HEK293 (cell line): ENCODE data around the gene MYO5C.

ENCODE experiments used
- CTCF ChIA-PET: fragments of 350-600 bp; formaldehyde crosslinking; extraction: SDS; loops from one replicate; lab custom pipeline; 2021; ENCODE audit warnings: antibody characterized with exemption; lab: Yijun Ruan, JAX
- POLR2A ChIA-PET: fragments of 300-600 bp; formaldehyde crosslinking; extraction: SDS; loops from one replicate; lab custom pipeline; 2020; ENCODE audit warnings: antibody characterized with exemption, inconsistent platforms; lab: Yijun Ruan, JAX
- H3K27ac ChIP-seq: fragments of 200-500 bp; sonication (Bioruptor generic); 2 replicates; pipeline ENCODE4 v1.5.1; 2014; ENCODE audit warnings: low read depth, low read length, control low read depth, inconsistent platforms; ENCODE audit errors: extremely low read depth
- H3K36me3 ChIP-seq, 2 experiments: fragments of 200-500 bp in 1 of 2; sonication (Bioruptor generic) in 1 of 2; 1 replicate in 1 of 2; 2 replicates in 1 of 2; pipeline ENCODE4 v1.5.1; 2014 to 2017; ENCODE audit warnings: inconsistent platforms in 2 of 2, low read length in 2 of 2; ENCODE audit not compliant: control insufficient read depth in 2 of 2, insufficient read depth in 1 of 2
- H3K4me1 ChIP-seq: fragments of 200-500 bp; sonication (Bioruptor generic); 2 replicates; pipeline ENCODE4 v1.5.1; 2014; ENCODE audit warnings: mild to moderate bottlenecking, low read length, inconsistent platforms; ENCODE audit not compliant: control insufficient read depth, insufficient read depth
- H3K4me3 ChIP-seq: 2 replicates; pipeline ENCODE4 v1.5.1; 2011; ENCODE audit warnings: low read depth, mild to moderate bottlenecking, control low read depth, low read length, moderate library complexity
- H3K9me3 ChIP-seq: fragments of 200-500 bp; sonication (Bioruptor generic); 2 replicates; pipeline ENCODE4 v1.5.1; 2014; ENCODE audit warnings: low read depth, low read length, inconsistent platforms; ENCODE audit not compliant: control insufficient read depth, insufficient read depth
- GLI4 ChIP-seq: fragments of 450-650 bp; formaldehyde crosslinking; IDR thresholded peaks from 2 replicates; pipeline ENCODE4 v1.5.1; 2016; ENCODE audit warnings: missing biosample characterization, missing genetic modification characterization
- TCF7L2 ChIP-seq: IDR thresholded peaks from 2 replicates; pipeline ENCODE4 v1.6.1; 2011; ENCODE audit warnings: low read depth, mild to moderate bottlenecking, inconsistent platforms, low read length, moderate library complexity, borderline replicate concordance
- ZBTB1 ChIP-seq: fragments of 450-650 bp; formaldehyde crosslinking; IDR thresholded peaks from 2 replicates; pipeline ENCODE4 v1.5.1; 2016; ENCODE audit warnings: missing biosample characterization, missing genetic modification characterization
- ZBTB11 ChIP-seq: fragments of 450-650 bp; formaldehyde crosslinking; conservative IDR thresholded peaks from 2 replicates; pipeline ENCODE4 v1.5.1; 2016; ENCODE audit warnings: low read depth, missing biosample characterization, missing genetic modification characterization
- ZFP37 ChIP-seq: fragments of 450-650 bp; formaldehyde crosslinking; IDR thresholded peaks from 2 replicates; pipeline ENCODE4 v1.5.1; 2016; ENCODE audit warnings: missing biosample characterization, missing genetic modification characterization
- ZFP69B ChIP-seq: fragments of 450-650 bp; formaldehyde crosslinking; IDR thresholded peaks from 2 replicates; pipeline ENCODE4 v1.5.1; 2016; ENCODE audit warnings: missing biosample characterization, missing genetic modification characterization
- ZNF202 ChIP-seq: fragments of 450-650 bp; formaldehyde crosslinking; IDR thresholded peaks from 2 replicates; pipeline ENCODE4 v1.5.1; 2016; ENCODE audit warnings: missing biosample characterization, missing genetic modification characterization, borderline replicate concordance
- ZNF223 ChIP-seq: fragments of 450-650 bp; formaldehyde crosslinking; IDR thresholded peaks from 2 replicates; pipeline ENCODE4 v1.5.1; 2016; ENCODE audit warnings: missing biosample characterization, missing genetic modification characterization
- ZNF24 ChIP-seq: fragments of 450-650 bp; formaldehyde crosslinking; IDR thresholded peaks from 2 replicates; pipeline ENCODE4 v1.5.1; 2016; ENCODE audit warnings: missing biosample characterization, missing genetic modification characterization
- ZNF280C ChIP-seq: fragments of 450-650 bp; formaldehyde crosslinking; IDR thresholded peaks from 2 replicates; pipeline ENCODE4 v1.5.1; 2016; ENCODE audit warnings: missing biosample characterization, missing genetic modification characterization
- ZNF596 ChIP-seq: fragments of 450-650 bp; IDR thresholded peaks from 2 replicates; pipeline ENCODE4 v1.5.0; 2018; ENCODE audit warnings: missing biosample characterization, mild to moderate bottlenecking, missing genetic modification characterization, moderate library complexity
- ZNF623 ChIP-seq: fragments of 450-650 bp; formaldehyde crosslinking; IDR thresholded peaks from 2 replicates; pipeline ENCODE4 v1.5.1; 2016; ENCODE audit warnings: missing biosample characterization, missing genetic modification characterization
- ZNF658 ChIP-seq: fragments of 450-650 bp; formaldehyde crosslinking; IDR thresholded peaks from 2 replicates; pipeline ENCODE4; 2016; ENCODE audit warnings: missing biosample characterization, missing genetic modification characterization
- ZNF768 ChIP-seq: fragments of 450-650 bp; formaldehyde crosslinking; IDR thresholded peaks from 2 replicates; pipeline ENCODE4 v1.5.1; 2018; ENCODE audit warnings: missing biosample characterization, mild to moderate bottlenecking, missing genetic modification characterization
- ZNF792 ChIP-seq: fragments of 450-650 bp; formaldehyde crosslinking; IDR thresholded peaks from 2 replicates; pipeline ENCODE4 v1.5.1; 2016; ENCODE audit warnings: missing biosample characterization, missing genetic modification characterization
- ZNF830 ChIP-seq: fragments of 450-650 bp; IDR thresholded peaks from 2 replicates; pipeline ENCODE4 v1.5.0; 2018; ENCODE audit warnings: missing biosample characterization, missing genetic modification characterization, low read depth, mild to moderate bottlenecking, moderate library complexity
- TF ChIP-seq, protein P1 (sequence below): fragments of 450-650 bp; formaldehyde crosslinking; IDR thresholded peaks from 2 replicates; pipeline ENCODE4 v1.5.1; 2017; ENCODE audit warnings: missing biosample characterization, missing genetic modification characterization
- TF ChIP-seq, protein P2 (sequence below): fragments of 450-650 bp; formaldehyde crosslinking; conservative IDR thresholded peaks from 2 replicates; pipeline ENCODE4 v1.5.1; 2016; ENCODE audit warnings: low read depth, missing biosample characterization, missing genetic modification characterization
- TF ChIP-seq, protein P3 (sequence below): fragments of 450-650 bp; formaldehyde crosslinking; IDR thresholded peaks from 2 replicates; pipeline ENCODE4 v1.5.1; 2016; ENCODE audit warnings: missing biosample characterization, missing genetic modification characterization

The MYO5C gene

DNA sequence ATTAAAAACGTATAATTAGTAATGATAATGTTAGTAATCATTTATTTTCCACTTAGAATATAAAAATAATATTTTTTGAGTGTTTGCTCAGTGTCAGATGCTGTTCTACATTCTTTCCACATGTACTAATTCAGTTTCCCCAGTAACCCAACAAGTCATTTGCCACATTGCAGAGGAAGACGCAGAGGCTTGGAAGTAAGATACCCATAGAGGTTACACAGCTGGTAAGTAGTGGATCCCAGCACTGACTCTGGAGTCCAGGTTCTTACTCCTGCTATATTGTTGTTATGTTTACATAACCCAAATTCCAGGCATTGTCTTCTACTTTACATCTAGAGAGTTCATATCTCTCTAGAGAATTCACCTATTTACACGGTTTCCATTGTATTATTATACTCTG, 48.2 kb upstream of the MYO5C start:
- ChIA-PET CTCF (no interaction called here), POLR2A (no interaction called here)
- Histone ChIP-seq H3K9me3 (no peaks in the 10 kb centered on the region), H3K27ac (no peak overlapping the region), H3K4me1 (no peaks in the 10 kb centered on the region), H3K4me3 (no peak overlapping the region), H3K36me3 (peaks cover 0 to 2% of the 10 kb centered on the region in 2 experiments; a peak in 1 of 3 replicates)
- TF ChIP-seq ZBTB1 (tag by site-specific recombination) = no peak
- TF ChIP-seq ZNF223 = no peak
- TF ChIP-seq ZNF280C (tag by site-specific recombination) = no peak

GRCh38 chr15:52340093-52340492, 44.5 kb upstream of the MYO5C start:
- H3K4me3 ChIP-seq = no peak overlapping the region
- POLR2A ChIA-PET = no interaction called here
- H3K4me1 ChIP-seq = no peaks in the 10 kb centered on the region
- H3K9me3 ChIP-seq = no peaks in the 10 kb centered on the region
- CTCF ChIA-PET = interaction anchor here (0.6 kb wide), 1 partner anchor 332 kb away, joined by 4 read pairs; no protein-coding TSS in a partner anchor
- no peak overlapping the region for H3K27ac ChIP-seq
- no peaks in the 10 kb centered on the region for H3K36me3 ChIP-seq
- TF ChIP-seq, protein P1, sequence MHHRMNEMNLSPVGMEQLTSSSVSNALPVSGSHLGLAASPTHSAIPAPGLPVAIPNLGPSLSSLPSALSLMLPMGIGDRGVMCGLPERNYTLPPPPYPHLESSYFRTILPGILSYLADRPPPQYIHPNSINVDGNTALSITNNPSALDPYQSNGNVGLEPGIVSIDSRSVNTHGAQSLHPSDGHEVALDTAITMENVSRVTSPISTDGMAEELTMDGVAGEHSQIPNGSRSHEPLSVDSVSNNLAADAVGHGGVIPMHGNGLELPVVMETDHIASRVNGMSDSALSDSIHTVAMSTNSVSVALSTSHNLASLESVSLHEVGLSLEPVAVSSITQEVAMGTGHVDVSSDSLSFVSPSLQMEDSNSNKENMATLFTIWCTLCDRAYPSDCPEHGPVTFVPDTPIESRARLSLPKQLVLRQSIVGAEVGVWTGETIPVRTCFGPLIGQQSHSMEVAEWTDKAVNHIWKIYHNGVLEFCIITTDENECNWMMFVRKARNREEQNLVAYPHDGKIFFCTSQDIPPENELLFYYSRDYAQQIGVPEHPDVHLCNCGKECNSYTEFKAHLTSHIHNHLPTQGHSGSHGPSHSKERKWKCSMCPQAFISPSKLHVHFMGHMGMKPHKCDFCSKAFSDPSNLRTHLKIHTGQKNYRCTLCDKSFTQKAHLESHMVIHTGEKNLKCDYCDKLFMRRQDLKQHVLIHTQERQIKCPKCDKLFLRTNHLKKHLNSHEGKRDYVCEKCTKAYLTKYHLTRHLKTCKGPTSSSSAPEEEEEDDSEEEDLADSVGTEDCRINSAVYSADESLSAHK (tag by site-specific recombination) = no peak
- no peak for TF ChIP-seq ZNF830 (tag by site-specific recombination)
- TF ChIP-seq ZFP37 = no peak
- TF ChIP-seq, protein P2, sequence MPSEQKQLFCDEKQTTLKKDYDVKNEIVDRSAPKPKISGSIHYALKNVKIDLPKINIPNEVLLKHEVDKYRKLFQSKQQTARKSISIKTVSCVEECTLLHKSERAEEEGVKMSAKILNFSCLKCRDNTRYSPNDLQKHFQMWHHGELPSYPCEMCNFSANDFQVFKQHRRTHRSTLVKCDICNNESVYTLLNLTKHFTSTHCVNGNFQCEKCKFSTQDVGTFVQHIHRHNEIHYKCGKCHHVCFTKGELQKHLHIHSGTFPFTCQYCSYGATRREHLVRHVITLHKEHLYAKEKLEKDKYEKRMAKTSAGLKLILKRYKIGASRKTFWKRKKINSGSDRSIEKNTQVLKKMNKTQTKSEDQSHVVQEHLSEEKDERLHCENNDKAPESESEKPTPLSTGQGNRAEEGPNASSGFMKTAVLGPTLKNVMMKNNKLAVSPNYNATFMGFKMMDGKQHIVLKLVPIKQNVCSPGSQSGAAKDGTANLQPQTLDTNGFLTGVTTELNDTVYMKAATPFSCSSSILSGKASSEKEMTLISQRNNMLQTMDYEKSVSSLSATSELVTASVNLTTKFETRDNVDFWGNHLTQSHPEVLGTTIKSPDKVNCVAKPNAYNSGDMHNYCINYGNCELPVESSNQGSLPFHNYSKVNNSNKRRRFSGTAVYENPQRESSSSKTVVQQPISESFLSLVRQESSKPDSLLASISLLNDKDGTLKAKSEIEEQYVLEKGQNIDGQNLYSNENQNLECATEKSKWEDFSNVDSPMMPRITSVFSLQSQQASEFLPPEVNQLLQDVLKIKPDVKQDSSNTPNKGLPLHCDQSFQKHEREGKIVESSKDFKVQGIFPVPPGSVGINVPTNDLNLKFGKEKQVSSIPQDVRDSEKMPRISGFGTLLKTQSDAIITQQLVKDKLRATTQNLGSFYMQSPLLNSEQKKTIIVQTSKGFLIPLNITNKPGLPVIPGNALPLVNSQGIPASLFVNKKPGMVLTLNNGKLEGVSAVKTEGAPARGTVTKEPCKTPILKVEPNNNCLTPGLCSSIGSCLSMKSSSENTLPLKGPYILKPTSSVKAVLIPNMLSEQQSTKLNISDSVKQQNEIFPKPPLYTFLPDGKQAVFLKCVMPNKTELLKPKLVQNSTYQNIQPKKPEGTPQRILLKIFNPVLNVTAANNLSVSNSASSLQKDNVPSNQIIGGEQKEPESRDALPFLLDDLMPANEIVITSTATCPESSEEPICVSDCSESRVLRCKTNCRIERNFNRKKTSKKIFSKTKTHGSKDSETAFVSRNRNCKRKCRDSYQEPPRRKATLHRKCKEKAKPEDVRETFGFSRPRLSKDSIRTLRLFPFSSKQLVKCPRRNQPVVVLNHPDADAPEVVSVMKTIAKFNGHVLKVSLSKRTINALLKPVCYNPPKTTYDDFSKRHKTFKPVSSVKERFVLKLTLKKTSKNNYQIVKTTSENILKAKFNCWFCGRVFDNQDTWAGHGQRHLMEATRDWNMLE (tag by site-specific recombination) = no peak
- TF ChIP-seq GLI4 = no peak
- TF ChIP-seq, all 188 proteins: peak for 0

DNA sequence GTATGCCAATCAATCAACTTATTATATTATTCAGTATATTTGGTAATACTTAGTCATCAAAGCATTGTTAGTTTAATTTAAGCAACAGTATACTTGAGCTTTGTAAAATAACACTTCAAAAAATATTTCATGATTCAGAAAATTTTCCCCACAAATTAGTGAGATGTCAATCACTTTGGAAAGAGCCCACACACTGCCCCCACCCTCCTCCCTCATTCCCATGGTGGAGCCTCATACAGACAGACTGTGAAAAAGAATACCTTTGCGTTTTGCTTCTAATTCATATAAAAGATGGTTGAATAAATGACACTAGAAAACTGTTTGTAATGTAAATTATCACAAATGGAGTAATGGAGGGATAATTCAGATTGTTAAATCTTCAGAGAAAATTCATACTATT, 43.3 kb upstream of the MYO5C start:
- no peaks in the 10 kb centered on the region for H3K4me1 ChIP-seq
- no peaks in the 10 kb centered on the region for H3K9me3 ChIP-seq
- no peak overlapping the region for H3K27ac ChIP-seq
- POLR2A ChIA-PET = no interaction called here
- CTCF ChIA-PET = interaction anchor here (0.8 kb wide), 1 partner anchor 539 kb away, joined by 3 read pairs; no protein-coding TSS in a partner anchor
- H3K4me3 ChIP-seq = no peak overlapping the region
- H3K36me3 ChIP-seq = peaks cover 0 to 5% of the 10 kb centered on the region in 2 experiments; a peak in 1 of 3 replicates
- TF ChIP-seq ZNF596 (tag by site-specific recombination) = no peak
- TF ChIP-seq TCF7L2 = no peak
- no peak for TF ChIP-seq ZNF202 (tag by site-specific recombination)
- TF ChIP-seq ZNF792 (tag by site-specific recombination) = no peak
- TF ChIP-seq, protein P3, sequence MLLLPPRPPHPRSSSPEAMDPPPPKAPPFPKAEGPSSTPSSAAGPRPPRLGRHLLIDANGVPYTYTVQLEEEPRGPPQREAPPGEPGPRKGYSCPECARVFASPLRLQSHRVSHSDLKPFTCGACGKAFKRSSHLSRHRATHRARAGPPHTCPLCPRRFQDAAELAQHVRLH (tag by site-specific recombination) = no peak
- no peak for TF ChIP-seq ZNF658 (tag by site-specific recombination)
- TF ChIP-seq ZBTB11 (tag by site-specific recombination) = no peak
- no peak for TF ChIP-seq ZNF768 (tag by site-specific recombination)
- TF ChIP-seq ZFP69B = no peak
- TF ChIP-seq ZNF623 (tag by site-specific recombination) = no peak
- no peak for TF ChIP-seq ZNF24 (tag by site-specific recombination)
